ENCODE data around the gene PATJ. TPM values are rescaled to one million over a fixed set of nuclear protein-coding genes. Genes with fewer than 3 reads are reported as not detected.
A peak's percentile ranks its signal among the peaks of the same experiment; 100 is the strongest.

Gene PATJ
- total and polyA plus RNA-seq, 2 experiments from 2014 or later: 35.3 to 68.4 TPM

DNA sequence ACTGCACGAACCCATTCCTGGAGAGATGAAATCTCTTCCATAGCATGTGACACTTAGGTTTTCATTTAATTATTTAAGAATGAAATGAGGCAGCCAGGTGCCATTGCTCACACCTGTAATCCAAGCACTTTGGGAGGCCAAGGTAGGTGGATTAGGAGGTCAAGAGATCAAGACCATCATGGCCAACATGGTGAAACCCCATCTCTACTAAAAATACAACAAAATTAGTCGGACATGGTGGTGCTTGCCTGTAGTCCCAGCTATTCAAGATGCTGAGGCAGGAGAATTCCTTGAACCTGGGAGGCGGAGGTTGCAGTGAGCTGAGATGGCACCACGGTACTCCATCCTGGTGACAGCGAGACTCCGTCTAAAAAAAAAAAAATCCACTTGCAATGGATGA lies 470.1 kb downstream of the PATJ start:
- peaks cover 50% of the 10 kb centered on the region for H3K9me3 Mint-ChIP-seq
- no peak for DNase-seq (ENCODE audit: low spot score)
- H3K36me3 Mint-ChIP-seq (ENCODE audit: low read depth): peaks cover 92% of the 10 kb centered on the region

DNA sequence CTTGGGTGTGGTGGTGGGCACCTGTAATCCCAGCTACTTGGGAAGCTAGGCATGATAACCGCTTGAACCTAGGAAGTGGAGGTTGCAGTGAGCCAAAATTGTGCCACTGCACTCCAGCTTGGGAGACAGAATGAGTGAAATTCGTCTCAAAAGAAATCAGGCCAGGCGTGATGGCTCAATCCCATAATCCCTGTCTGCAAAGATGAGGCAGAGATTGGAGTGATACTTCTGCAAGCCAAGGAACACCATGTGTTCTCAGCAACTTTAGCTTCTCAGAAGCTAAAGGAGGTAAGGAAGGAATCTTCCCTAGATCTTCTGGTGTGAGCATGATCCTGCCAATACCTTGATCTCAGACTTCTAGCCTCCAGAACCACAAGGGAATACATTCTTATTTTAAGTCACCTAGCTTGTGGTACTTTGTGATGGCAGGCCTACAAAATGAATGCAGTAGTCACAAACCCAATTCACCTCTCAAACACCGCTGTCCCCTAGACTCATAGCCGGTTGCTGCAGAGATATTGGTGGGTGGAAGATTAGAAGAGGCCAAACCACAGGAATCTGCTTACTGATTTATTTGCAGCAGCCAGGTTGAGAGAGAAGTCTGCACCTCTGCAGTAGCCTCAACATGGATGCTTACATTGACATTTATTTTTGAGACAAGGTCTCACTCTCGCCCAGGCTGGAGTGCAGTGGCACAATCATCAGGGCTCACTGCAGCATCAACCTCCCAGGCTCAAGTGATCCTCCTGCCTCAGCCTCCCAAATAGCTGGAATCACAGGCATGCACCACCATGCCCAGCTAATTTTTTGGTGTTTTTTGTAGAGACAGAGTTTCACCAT lies 471.0 kb downstream of the PATJ start:
- peaks cover 64% of the 10 kb centered on the region for H3F3A ChIP-seq (replicated peaks; ENCODE audit: low read depth)
- peak overlapping the region; percentile 75; the same call in 1 of the 2 replicates for H3K27ac ChIP-seq (ENCODE audit: low read depth)
- H3K36me3 Mint-ChIP-seq (ENCODE audit: low read depth): peaks cover 92% of the 10 kb centered on the region
- H3K4me1 Mint-ChIP-seq: peaks cover 16% of the 10 kb centered on the region; the same call in 2 of the 3 replicates
- H3K27ac Mint-ChIP-seq: peak overlapping the region; percentile 62; the same call in 1 of the 2 replicates
- H3K36me3 ChIP-seq (ENCODE audit: insufficient read depth): peaks cover 61% of the 10 kb centered on the region
- no peak overlapping the region for H3K4me3 Mint-ChIP-seq
- H3K4me3 ChIP-seq: no peak overlapping the region
- DNase-seq (ENCODE audit: low spot score): peak; percentile 43
- peaks cover 46% of the 10 kb centered on the region for H3K79me2 ChIP-seq (replicated peaks; ENCODE audit: insufficient read depth)
- no peaks in the 10 kb centered on the region for H3K27me3 ChIP-seq (ENCODE audit: insufficient read depth)
- ATAC-seq: peak; percentile 30
- H3K27me3 Mint-ChIP-seq (ENCODE audit: insufficient read depth, low read depth, poor library complexity): peaks cover 50% of the 10 kb centered on the region
- H3K4me1 ChIP-seq (ENCODE audit: insufficient read depth): peaks cover 6% of the 10 kb centered on the region; the same call in 1 of the 2 replicates
- no peak overlapping the region for H3K4me2 ChIP-seq
- H3K9me3 Mint-ChIP-seq: peaks cover 50% of the 10 kb centered on the region
- H4K20me1 ChIP-seq (replicated peaks; ENCODE audit: insufficient read depth): peaks cover 23% of the 10 kb centered on the region
- no peaks in the 10 kb centered on the region for H3K9me2 ChIP-seq (ENCODE audit: insufficient read depth)
- no peak overlapping the region for H2AFZ ChIP-seq
- TF ChIP-seq ZNF114 (CRISPR knock-in tag; IDR thresholded peaks at IDR 0.05): no peak
- TF ChIP-seq, protein P1, sequence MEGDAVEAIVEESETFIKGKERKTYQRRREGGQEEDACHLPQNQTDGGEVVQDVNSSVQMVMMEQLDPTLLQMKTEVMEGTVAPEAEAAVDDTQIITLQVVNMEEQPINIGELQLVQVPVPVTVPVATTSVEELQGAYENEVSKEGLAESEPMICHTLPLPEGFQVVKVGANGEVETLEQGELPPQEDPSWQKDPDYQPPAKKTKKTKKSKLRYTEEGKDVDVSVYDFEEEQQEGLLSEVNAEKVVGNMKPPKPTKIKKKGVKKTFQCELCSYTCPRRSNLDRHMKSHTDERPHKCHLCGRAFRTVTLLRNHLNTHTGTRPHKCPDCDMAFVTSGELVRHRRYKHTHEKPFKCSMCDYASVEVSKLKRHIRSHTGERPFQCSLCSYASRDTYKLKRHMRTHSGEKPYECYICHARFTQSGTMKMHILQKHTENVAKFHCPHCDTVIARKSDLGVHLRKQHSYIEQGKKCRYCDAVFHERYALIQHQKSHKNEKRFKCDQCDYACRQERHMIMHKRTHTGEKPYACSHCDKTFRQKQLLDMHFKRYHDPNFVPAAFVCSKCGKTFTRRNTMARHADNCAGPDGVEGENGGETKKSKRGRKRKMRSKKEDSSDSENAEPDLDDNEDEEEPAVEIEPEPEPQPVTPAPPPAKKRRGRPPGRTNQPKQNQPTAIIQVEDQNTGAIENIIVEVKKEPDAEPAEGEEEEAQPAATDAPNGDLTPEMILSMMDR (conservative IDR thresholded peaks at IDR 0.05; ENCODE audit: low read depth in 2 of 2): no peak
- no peak for TF ChIP-seq EZH2phosphoT487 (IDR thresholded peaks at IDR 0.05; ENCODE audit: unreplicated experiment)
- TF ChIP-seq JUNB (IDR thresholded peaks at IDR 0.05; ENCODE audit: unreplicated experiment): no peak
- TF ChIP-seq, protein P2, sequence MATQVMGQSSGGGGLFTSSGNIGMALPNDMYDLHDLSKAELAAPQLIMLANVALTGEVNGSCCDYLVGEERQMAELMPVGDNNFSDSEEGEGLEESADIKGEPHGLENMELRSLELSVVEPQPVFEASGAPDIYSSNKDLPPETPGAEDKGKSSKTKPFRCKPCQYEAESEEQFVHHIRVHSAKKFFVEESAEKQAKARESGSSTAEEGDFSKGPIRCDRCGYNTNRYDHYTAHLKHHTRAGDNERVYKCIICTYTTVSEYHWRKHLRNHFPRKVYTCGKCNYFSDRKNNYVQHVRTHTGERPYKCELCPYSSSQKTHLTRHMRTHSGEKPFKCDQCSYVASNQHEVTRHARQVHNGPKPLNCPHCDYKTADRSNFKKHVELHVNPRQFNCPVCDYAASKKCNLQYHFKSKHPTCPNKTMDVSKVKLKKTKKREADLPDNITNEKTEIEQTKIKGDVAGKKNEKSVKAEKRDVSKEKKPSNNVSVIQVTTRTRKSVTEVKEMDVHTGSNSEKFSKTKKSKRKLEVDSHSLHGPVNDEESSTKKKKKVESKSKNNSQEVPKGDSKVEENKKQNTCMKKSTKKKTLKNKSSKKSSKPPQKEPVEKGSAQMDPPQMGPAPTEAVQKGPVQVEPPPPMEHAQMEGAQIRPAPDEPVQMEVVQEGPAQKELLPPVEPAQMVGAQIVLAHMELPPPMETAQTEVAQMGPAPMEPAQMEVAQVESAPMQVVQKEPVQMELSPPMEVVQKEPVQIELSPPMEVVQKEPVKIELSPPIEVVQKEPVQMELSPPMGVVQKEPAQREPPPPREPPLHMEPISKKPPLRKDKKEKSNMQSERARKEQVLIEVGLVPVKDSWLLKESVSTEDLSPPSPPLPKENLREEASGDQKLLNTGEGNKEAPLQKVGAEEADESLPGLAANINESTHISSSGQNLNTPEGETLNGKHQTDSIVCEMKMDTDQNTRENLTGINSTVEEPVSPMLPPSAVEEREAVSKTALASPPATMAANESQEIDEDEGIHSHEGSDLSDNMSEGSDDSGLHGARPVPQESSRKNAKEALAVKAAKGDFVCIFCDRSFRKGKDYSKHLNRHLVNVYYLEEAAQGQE (IDR thresholded peaks at IDR 0.05; ENCODE audit: unreplicated experiment): no peak
- peak; percentile 54 for TF ChIP-seq STAT1 (IDR thresholded peaks at IDR 0.05; ENCODE audit: unreplicated experiment)
- TF ChIP-seq, protein P3, sequence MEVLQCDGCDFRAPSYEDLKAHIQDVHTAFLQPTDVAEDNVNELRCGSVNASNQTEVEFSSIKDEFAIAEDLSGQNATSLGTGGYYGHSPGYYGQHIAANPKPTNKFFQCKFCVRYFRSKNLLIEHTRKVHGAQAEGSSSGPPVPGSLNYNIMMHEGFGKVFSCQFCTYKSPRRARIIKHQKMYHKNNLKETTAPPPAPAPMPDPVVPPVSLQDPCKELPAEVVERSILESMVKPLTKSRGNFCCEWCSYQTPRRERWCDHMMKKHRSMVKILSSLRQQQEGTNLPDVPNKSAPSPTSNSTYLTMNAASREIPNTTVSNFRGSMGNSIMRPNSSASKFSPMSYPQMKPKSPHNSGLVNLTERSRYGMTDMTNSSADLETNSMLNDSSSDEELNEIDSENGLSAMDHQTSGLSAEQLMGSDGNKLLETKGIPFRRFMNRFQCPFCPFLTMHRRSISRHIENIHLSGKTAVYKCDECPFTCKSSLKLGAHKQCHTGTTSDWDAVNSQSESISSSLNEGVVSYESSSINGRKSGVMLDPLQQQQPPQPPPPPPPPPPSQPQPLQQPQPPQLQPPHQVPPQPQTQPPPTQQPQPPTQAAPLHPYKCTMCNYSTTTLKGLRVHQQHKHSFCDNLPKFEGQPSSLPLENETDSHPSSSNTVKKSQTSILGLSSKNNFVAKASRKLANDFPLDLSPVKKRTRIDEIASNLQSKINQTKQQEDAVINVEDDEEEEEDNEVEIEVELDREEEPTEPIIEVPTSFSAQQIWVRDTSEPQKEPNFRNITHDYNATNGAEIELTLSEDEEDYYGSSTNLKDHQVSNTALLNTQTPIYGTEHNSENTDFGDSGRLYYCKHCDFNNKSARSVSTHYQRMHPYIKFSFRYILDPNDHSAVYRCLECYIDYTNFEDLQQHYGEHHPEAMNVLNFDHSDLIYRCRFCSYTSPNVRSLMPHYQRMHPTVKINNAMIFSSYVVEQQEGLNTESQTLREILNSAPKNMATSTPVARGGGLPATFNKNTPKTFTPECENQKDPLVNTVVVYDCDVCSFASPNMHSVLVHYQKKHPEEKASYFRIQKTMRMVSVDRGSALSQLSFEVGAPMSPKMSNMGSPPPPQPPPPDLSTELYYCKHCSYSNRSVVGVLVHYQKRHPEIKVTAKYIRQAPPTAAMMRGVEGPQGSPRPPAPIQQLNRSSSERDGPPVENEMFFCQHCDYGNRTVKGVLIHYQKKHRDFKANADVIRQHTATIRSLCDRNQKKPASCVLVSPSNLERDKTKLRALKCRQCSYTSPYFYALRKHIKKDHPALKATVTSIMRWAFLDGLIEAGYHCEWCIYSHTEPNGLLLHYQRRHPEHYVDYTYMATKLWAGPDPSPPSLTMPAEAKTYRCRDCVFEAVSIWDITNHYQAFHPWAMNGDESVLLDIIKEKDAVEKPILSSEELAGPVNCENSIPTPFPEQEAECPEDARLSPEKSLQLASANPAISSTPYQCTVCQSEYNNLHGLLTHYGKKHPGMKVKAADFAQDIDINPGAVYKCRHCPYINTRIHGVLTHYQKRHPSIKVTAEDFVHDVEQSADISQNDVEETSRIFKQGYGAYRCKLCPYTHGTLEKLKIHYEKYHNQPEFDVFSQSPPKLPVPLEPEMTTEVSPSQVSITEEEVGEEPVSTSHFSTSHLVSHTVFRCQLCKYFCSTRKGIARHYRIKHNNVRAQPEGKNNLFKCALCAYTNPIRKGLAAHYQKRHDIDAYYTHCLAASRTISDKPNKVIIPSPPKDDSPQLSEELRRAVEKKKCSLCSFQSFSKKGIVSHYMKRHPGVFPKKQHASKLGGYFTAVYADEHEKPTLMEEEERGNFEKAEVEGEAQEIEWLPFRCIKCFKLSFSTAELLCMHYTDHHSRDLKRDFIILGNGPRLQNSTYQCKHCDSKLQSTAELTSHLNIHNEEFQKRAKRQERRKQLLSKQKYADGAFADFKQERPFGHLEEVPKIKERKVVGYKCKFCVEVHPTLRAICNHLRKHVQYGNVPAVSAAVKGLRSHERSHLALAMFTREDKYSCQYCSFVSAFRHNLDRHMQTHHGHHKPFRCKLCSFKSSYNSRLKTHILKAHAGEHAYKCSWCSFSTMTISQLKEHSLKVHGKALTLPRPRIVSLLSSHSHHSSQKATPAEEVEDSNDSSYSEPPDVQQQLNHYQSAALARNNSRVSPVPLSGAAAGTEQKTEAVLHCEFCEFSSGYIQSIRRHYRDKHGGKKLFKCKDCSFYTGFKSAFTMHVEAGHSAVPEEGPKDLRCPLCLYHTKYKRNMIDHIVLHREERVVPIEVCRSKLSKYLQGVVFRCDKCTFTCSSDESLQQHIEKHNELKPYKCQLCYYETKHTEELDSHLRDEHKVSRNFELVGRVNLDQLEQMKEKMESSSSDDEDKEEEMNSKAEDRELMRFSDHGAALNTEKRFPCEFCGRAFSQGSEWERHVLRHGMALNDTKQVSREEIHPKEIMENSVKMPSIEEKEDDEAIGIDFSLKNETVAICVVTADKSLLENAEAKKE (CRISPR knock-in tag; IDR thresholded peaks at IDR 0.05): peak; percentile 67

More for the DNA sequence above, 470.1 kb downstream of the PATJ start:
- Mint-ChIP-seq H3K4me1 (peaks cover 22% of the 10 kb centered on the region; the same call in 2 of the 3 replicates), H3K4me3 (no peak overlapping the region), H3K27ac (0 out of 2 replicates have a peak overlapping the region, but pooled peaks have one; percentile 13), H3K27me3 (ENCODE audit: insufficient read depth, low read depth, poor library complexity) (peaks cover 57% of the 10 kb centered on the region)
- Histone ChIP-seq H4K20me1 (replicated peaks; ENCODE audit: insufficient read depth) (peaks cover 28% of the 10 kb centered on the region), H3K27ac (ENCODE audit: low read depth) (no peak overlapping the region), H3K27me3 (ENCODE audit: insufficient read depth) (no peaks in the 10 kb centered on the region), H3K79me2 (replicated peaks; ENCODE audit: insufficient read depth) (peaks cover 52% of the 10 kb centered on the region), H3K36me3 (ENCODE audit: insufficient read depth) (peaks cover 61% of the 10 kb centered on the region), H3K9me2 (ENCODE audit: insufficient read depth) (no peaks in the 10 kb centered on the region), H3K4me2 (no peak overlapping the region), H3K4me1 (ENCODE audit: insufficient read depth) (peaks cover 10% of the 10 kb centered on the region), H3K4me3 (no peak overlapping the region), H3F3A (replicated peaks; ENCODE audit: low read depth) (peaks cover 69% of the 10 kb centered on the region), H2AFZ (no peak overlapping the region)
- no peak for TF ChIP-seq EZH2 (IDR thresholded peaks at IDR 0.05; ENCODE audit: low read depth, unreplicated experiment)
- TF ChIP-seq POLR2AphosphoS5 (IDR thresholded peaks at IDR 0.05; ENCODE audit: low read depth): peak; percentile 16
- no peak for TF ChIP-seq ZNF114 (CRISPR knock-in tag; IDR thresholded peaks at IDR 0.05)
- ATAC-seq: peak; percentile 20
